ENCODE measurements around the gene MAPK9.

DNA sequence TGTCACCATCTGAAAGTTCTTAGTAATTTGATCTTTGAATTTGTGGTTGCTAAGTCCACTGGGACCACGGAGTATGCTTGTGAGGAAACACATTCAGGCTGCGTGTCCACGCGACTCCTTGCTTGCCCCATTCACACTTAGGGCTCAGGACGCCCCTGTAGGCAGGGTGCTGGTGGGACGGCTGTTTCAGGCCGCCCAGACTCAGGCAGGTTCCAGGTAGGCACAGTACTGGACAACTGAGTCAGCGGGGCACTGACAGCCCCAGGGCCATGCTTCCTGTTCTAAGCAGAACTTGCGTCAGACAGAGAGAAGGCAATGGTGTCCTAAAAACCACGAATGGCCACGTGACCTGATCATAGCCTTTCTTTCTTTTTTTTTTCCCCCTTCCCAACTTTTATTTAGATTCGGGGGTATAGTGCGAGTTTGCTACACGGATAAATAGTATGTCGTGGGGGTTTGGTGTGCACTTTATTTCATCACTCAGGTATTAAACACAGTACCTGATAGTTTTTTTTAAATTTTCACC lies 75.2 kb downstream of the MAPK9 start:
- no peak for TF ChIP-seq CTCF (IDR thresholded peaks at IDR 0.05)
- no peak for TF ChIP-seq EP300 (IDR thresholded peaks at IDR 0.05; ENCODE audit: low read depth)
- no peak for TF ChIP-seq POLR2A (IDR thresholded peaks at IDR 0.05)

Measured in transverse colon (tissue), 3 donors.